DOHH2 (cell line): ENCODE data around the gene MFN1.
A peak's percentile ranks its signal among the peaks of the same experiment; 100 is the strongest.

ENCODE experiments used
- H3F3A ChIP-seq: fragments of 200-600 bp; sonication (generic), shearing (Covaris generic); 2 replicates; pipeline ENCODE4 v1.6.0; 2016; ENCODE audit warnings: antibody characterized with exemption, mild to moderate bottlenecking; ENCODE audit not compliant: control insufficient read depth, insufficient read depth
- H3K27ac ChIP-seq: fragments of 200-600 bp; sonication (generic); 2 replicates; pipeline ENCODE4 v1.5.1; 2014; ENCODE audit warnings: low read depth, mild to moderate bottlenecking, low read length, moderate library complexity
- H3K27me3 ChIP-seq: fragments of 200-600 bp; sonication (generic); 2 replicates; pipeline ENCODE4 v1.6.1; 2014; ENCODE audit warnings: mild to moderate bottlenecking, low read length, mixed read lengths; ENCODE audit not compliant: control insufficient read depth
- H3K36me3 ChIP-seq: fragments of 200-600 bp; sonication (generic); 2 replicates; pipeline ENCODE4 v1.6.1; 2014; ENCODE audit warnings: mild to moderate bottlenecking, low read length, moderate library complexity, mixed read lengths; ENCODE audit not compliant: control insufficient read depth
- H3K4me1 ChIP-seq: fragments of 200-600 bp; sonication (generic); 2 replicates; pipeline ENCODE4 v1.6.1; 2014; ENCODE audit warnings: mild to moderate bottlenecking, low read length, mixed read lengths; ENCODE audit not compliant: control insufficient read depth
- H3K4me2 ChIP-seq: fragments of 200-600 bp; sonication (generic); 2 replicates; pipeline ENCODE4 v1.6.0; 2014; ENCODE audit warnings: mild to moderate bottlenecking, low read length, moderate library complexity
- H3K4me3 ChIP-seq: fragments of 200-600 bp; sonication (generic); 2 replicates; pipeline ENCODE4 v1.5.1; 2014; ENCODE audit warnings: mild to moderate bottlenecking, low read length, mixed read lengths
- H3K79me2 ChIP-seq: fragments of 200-600 bp; sonication (generic); 2 replicates; pipeline ENCODE4 v1.6.1; 2014; ENCODE audit warnings: mild to moderate bottlenecking, low read length, mixed read lengths; ENCODE audit not compliant: control insufficient read depth
- H3K9me2 ChIP-seq: fragments of 200-600 bp; sonication (generic); replicated peaks from 2 replicates; pipeline ENCODE4 v1.6.1; 2014; ENCODE audit warnings: mild to moderate bottlenecking, low read length, mixed read lengths; ENCODE audit not compliant: control insufficient read depth
- H3K9me3 ChIP-seq: fragments of 200-600 bp; sonication (generic); 2 replicates; pipeline ENCODE4 v1.6.1; 2014; ENCODE audit warnings: antibody characterized with exemption, low read length, mixed read lengths; ENCODE audit not compliant: control insufficient read depth, insufficient read depth
- H4K20me1 ChIP-seq: fragments of 200-600 bp; sonication (generic); 2 replicates; pipeline ENCODE4 v1.6.0; 2014; ENCODE audit warnings: low read depth, mild to moderate bottlenecking, antibody characterized with exemption, low read length, moderate library complexity; ENCODE audit not compliant: control insufficient read depth, insufficient read depth
- EZH2phosphoT487 ChIP-seq: fragments of 200-600 bp; sonication (generic); IDR thresholded peaks from 2 replicates; pipeline ENCODE4 v1.6.1; 2017; ENCODE audit warnings: borderline replicate concordance, mild to moderate bottlenecking, antibody characterized with exemption, low read length, moderate library complexity, mixed read lengths
- TF ChIP-seq, protein P1 (sequence below): fragments of 200-600 bp; sonication (generic); IDR thresholded peaks from one replicate; pipeline ENCODE4 v1.5.1; 2014; ENCODE audit warnings: antibody characterized with exemption, mild to moderate bottlenecking, low read depth, low read length; ENCODE audit not compliant: poor library complexity, severe bottlenecking

MFN1 gene

GRCh38 chr3:179348325-179349013 lies 960 bp downstream of the MFN1 start:
- TF ChIP-seq, protein P1, sequence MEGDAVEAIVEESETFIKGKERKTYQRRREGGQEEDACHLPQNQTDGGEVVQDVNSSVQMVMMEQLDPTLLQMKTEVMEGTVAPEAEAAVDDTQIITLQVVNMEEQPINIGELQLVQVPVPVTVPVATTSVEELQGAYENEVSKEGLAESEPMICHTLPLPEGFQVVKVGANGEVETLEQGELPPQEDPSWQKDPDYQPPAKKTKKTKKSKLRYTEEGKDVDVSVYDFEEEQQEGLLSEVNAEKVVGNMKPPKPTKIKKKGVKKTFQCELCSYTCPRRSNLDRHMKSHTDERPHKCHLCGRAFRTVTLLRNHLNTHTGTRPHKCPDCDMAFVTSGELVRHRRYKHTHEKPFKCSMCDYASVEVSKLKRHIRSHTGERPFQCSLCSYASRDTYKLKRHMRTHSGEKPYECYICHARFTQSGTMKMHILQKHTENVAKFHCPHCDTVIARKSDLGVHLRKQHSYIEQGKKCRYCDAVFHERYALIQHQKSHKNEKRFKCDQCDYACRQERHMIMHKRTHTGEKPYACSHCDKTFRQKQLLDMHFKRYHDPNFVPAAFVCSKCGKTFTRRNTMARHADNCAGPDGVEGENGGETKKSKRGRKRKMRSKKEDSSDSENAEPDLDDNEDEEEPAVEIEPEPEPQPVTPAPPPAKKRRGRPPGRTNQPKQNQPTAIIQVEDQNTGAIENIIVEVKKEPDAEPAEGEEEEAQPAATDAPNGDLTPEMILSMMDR: no peak
- TF ChIP-seq EZH2phosphoT487: no peak
- H3K4me1 ChIP-seq: peaks cover 25% of the 10 kb centered on the region
- H3K4me2 ChIP-seq: peak overlapping the region; percentile 87
- H3K9me3 ChIP-seq: no peaks in the 10 kb centered on the region
- peaks cover 38% of the 10 kb centered on the region for H3K36me3 ChIP-seq
- H3K9me2 ChIP-seq: no peaks in the 10 kb centered on the region
- peaks cover 23% of the 10 kb centered on the region; the same call in 1 of the 2 replicates for H3F3A ChIP-seq
- peak overlapping the region; percentile 85 for H3K4me3 ChIP-seq
- H3K27ac ChIP-seq: peak overlapping the region; percentile 66
- H3K79me2 ChIP-seq: peaks cover 38% of the 10 kb centered on the region
- no peaks in the 10 kb centered on the region for H3K27me3 ChIP-seq
- H4K20me1 ChIP-seq: no peaks in the 10 kb centered on the region

GRCh38 chr3:179355996-179356395 lies 8.5 kb downstream of the MFN1 start:
- Histone ChIP-seq H3K4me1 (no peaks in the 10 kb centered on the region), H3K36me3 (peaks cover 75% of the 10 kb centered on the region)

GRCh38 chr3:179363332-179363731 lies 15.8 kb downstream of the MFN1 start:
- Histone ChIP-seq H3K4me1 (no peaks in the 10 kb centered on the region), H3K27ac (no peak overlapping the region), H4K20me1 (no peaks in the 10 kb centered on the region), H3K79me2 (no peaks in the 10 kb centered on the region), H3K9me2 (no peaks in the 10 kb centered on the region), H3F3A (no peaks in the 10 kb centered on the region), H3K4me2 (no peak overlapping the region), H3K27me3 (no peaks in the 10 kb centered on the region), H3K9me3 (no peaks in the 10 kb centered on the region), H3K4me3 (no peak overlapping the region), H3K36me3 (peaks cover 56% of the 10 kb centered on the region)
- TF ChIP-seq, protein P1: no peak
- TF ChIP-seq EZH2phosphoT487: no peak

More at GRCh38 chr3:179355996-179356395, 8.5 kb downstream of the MFN1 start:
- H3K27me3 ChIP-seq: no peaks in the 10 kb centered on the region
- H3K9me3 ChIP-seq: no peaks in the 10 kb centered on the region
- H3K79me2 ChIP-seq: peaks cover 8% of the 10 kb centered on the region
- H3K4me2 ChIP-seq: no peak overlapping the region
- H3K9me2 ChIP-seq: no peaks in the 10 kb centered on the region
- no peak for TF ChIP-seq EZH2phosphoT487
- TF ChIP-seq, protein P1: no peak
- no peak overlapping the region for H3K27ac ChIP-seq
- no peaks in the 10 kb centered on the region for H4K20me1 ChIP-seq
- H3K4me3 ChIP-seq: no peak overlapping the region
- H3F3A ChIP-seq: no peaks in the 10 kb centered on the region
